Neural cell (in vitro differentiated cells): ENCODE results near the gene ADAP1. TPM values are rescaled to one million over a fixed set of nuclear protein-coding genes. Genes with fewer than 3 reads are reported as not detected.

Experiments used
- H2AFZ ChIP-seq: fragments of 200-600, 300-800 bp; sonication (generic), shearing (Covaris generic); 2 replicates; pipeline ENCODE4 v1.6.0; 2014; ENCODE audit warnings: low read depth, mild to moderate bottlenecking, antibody characterized with exemption, low read length, moderate library complexity
- H3F3A ChIP-seq: fragments of 200-600 bp; shearing (Covaris generic); 2 replicates; pipeline ENCODE4 v1.6.1; 2016; ENCODE audit warnings: mild to moderate bottlenecking, moderate library complexity, mixed read lengths, antibody characterized with exemption, low read length; ENCODE audit not compliant: insufficient read depth, poor library complexity, severe bottlenecking
- H3K27ac ChIP-seq: fragments of 200-600, 300-800 bp; sonication (generic), shearing (Covaris generic); 2 replicates; pipeline ENCODE4 v1.5.1; 2014; ENCODE audit warnings: mild to moderate bottlenecking, low read length, moderate library complexity
- H3K27me3 ChIP-seq: fragments of 300-800, 200-600 bp; sonication (generic), shearing (Covaris generic); 2 replicates; pipeline ENCODE4 v1.6.0; 2014; ENCODE audit warnings: mild to moderate bottlenecking, low read depth, low read length, moderate library complexity; ENCODE audit not compliant: insufficient read depth
- H3K36me3 ChIP-seq: fragments of 300-800, 200-600 bp; sonication (generic), shearing (Covaris generic); 2 replicates; pipeline ENCODE4 v1.5.1; 2014; ENCODE audit warnings: mild to moderate bottlenecking, antibody characterized with exemption, low read length, moderate library complexity; ENCODE audit not compliant: insufficient read depth
- H3K4me2 ChIP-seq: fragments of 300-800, 200-600 bp; sonication (generic), shearing (Covaris generic); 2 replicates; pipeline ENCODE4 v1.6.0; 2014; ENCODE audit warnings: mild to moderate bottlenecking, low read length
- H3K4me3 ChIP-seq: fragments of 300-800, 200-600 bp; sonication (generic), shearing (Covaris generic); 2 replicates; pipeline ENCODE4 v1.5.1; 2014; ENCODE audit warnings: mild to moderate bottlenecking, low read length, moderate library complexity
- H3K79me2 ChIP-seq: fragments of 200-600 bp; shearing (Covaris generic); replicated peaks from 2 replicates; pipeline ENCODE4 v1.6.0; 2014; ENCODE audit warnings: mild to moderate bottlenecking, low read length, moderate library complexity; ENCODE audit not compliant: insufficient read depth
- H3K9ac ChIP-seq: fragments of 300-800, 200-600 bp; sonication (generic), shearing (Covaris generic); 2 replicates; pipeline ENCODE4 v1.6.1; 2016; ENCODE audit warnings: mild to moderate bottlenecking, low read length, mixed read lengths
- H3K9me2 ChIP-seq: fragments of 200-600 bp; shearing (Covaris generic); 2 replicates; pipeline ENCODE4 v1.6.1; 2016; ENCODE audit warnings: mild to moderate bottlenecking, low read length, mixed read lengths; ENCODE audit not compliant: insufficient read depth
- H3K9me3 ChIP-seq: fragments of 200-600, 300-800 bp; sonication (generic), shearing (Covaris generic); 2 replicates; pipeline ENCODE4 v1.6.1; 2016; ENCODE audit warnings: mild to moderate bottlenecking, mixed run types, low read length, moderate library complexity, mixed read lengths
- H4K20me1 ChIP-seq: fragments of 200-600 bp; shearing (Covaris generic); 2 replicates; pipeline ENCODE4 v1.6.1; 2016; ENCODE audit warnings: mild to moderate bottlenecking, mixed run types; ENCODE audit not compliant: insufficient read depth
- EP300 ChIP-seq: fragments of 450-650 bp; conservative IDR thresholded peaks from 2 replicates; pipeline ENCODE4 v1.6.1; 2014; ENCODE audit warnings: antibody characterized with exemption, mild to moderate bottlenecking, moderate library complexity; ENCODE audit not compliant: poor library complexity, severe bottlenecking
- EZH2 ChIP-seq: fragments of 200-600, 300-800 bp; shearing (Covaris generic), sonication (generic); IDR thresholded peaks from 2 replicates; pipeline ENCODE4 v1.6.1; 2014; ENCODE audit warnings: antibody characterized with exemption, low read length, borderline replicate concordance, mild to moderate bottlenecking; ENCODE audit not compliant: insufficient read depth, poor library complexity, severe bottlenecking
- MXI1 ChIP-seq: fragments of 450-650 bp; conservative IDR thresholded peaks from 2 replicates; pipeline ENCODE4 v1.6.1; 2014; ENCODE audit warnings: antibody characterized with exemption, mild to moderate bottlenecking; ENCODE audit not compliant: poor library complexity, severe bottlenecking
- POLR2AphosphoS5 ChIP-seq: IDR thresholded peaks from 2 replicates; pipeline ENCODE4 v1.6.1; 2012
- RAD21 ChIP-seq: fragments of 450-650 bp; conservative IDR thresholded peaks from 2 replicates; pipeline ENCODE4 v1.6.1; 2014; ENCODE audit warnings: antibody characterized with exemption, mild to moderate bottlenecking, moderate library complexity
- SMC3 ChIP-seq: fragments of 450-650 bp; conservative IDR thresholded peaks from 2 replicates; pipeline ENCODE4 v1.6.1; 2014; ENCODE audit warnings: antibody characterized with exemption, mild to moderate bottlenecking, moderate library complexity; ENCODE audit not compliant: poor library complexity
- TAF1 ChIP-seq: IDR thresholded peaks from 2 replicates; pipeline ENCODE4 v1.6.1; 2012; ENCODE audit warnings: low read depth
- polyA plus RNA-seq: library from polyadenylated mRNA; depleted of rRNA; stranded (reverse); fragments of >200 nt; gene quantifications from 2 replicates; pipeline ENCODE4 v1.2.3, GENCODE V29; 2014
- TF ChIP-seq, protein P1 (sequence below): fragments of 450-650 bp; IDR thresholded peaks from 2 replicates; pipeline ENCODE4 v1.5.1; 2014; ENCODE audit warnings: antibody characterized with exemption, mild to moderate bottlenecking, moderate library complexity; ENCODE audit not compliant: poor library complexity, severe bottlenecking
- TF ChIP-seq, protein P2 (sequence below): IDR thresholded peaks from 2 replicates; pipeline ENCODE4 v1.6.1; 2012; ENCODE audit warnings: borderline replicate concordance

ADAP1 gene
- polyA plus RNA-seq, 1 donor from 2014 or later, result 76.8 TPM

DNA sequence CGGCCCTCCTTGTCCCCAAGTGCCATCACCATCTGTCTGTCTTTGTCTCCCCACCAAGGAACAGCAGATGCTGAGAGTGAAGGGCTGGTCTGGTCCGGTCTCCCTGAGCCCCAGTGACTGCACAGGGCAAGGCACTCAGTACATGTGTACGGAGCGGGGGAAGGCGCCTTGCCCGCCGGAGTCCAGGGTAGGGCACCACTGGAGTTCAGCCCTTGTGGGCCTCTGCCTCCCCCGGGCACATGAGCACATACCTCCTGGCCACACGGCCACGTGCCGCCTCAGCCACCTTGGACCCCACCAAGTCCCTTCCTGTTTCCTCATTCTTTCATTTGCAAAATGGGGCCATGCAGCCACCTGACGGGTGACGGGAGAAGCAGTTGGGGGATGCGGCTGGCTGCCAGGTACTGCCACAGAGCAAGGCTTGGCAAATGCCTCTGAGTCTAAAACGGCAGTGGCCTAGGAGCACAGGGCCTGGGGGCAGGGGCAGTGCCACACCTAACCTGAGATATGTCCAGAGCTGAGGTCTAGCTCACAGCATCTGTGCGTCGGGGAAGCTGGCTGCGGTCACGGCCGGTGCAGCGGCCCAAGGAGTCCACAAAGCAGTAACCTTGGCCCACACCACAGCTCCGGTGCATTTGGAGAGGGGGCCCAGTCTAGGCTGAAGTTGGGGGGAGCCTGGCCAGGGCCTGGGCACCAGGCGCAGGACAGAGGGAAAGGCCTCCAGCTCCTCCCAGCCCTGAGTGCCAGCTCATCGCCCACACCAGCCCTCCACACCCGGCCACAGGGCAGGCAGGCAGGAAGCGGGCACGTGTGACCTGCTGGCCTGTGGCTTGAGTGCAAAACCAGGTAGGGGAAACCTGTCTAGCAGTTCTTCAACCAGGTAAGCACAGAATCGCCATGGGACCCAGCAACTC is 5.2 kb downstream of the ADAP1 start:
- TF ChIP-seq EP300, result no peak
- TF ChIP-seq SMC3, result no peak
- TF ChIP-seq, protein P1, sequence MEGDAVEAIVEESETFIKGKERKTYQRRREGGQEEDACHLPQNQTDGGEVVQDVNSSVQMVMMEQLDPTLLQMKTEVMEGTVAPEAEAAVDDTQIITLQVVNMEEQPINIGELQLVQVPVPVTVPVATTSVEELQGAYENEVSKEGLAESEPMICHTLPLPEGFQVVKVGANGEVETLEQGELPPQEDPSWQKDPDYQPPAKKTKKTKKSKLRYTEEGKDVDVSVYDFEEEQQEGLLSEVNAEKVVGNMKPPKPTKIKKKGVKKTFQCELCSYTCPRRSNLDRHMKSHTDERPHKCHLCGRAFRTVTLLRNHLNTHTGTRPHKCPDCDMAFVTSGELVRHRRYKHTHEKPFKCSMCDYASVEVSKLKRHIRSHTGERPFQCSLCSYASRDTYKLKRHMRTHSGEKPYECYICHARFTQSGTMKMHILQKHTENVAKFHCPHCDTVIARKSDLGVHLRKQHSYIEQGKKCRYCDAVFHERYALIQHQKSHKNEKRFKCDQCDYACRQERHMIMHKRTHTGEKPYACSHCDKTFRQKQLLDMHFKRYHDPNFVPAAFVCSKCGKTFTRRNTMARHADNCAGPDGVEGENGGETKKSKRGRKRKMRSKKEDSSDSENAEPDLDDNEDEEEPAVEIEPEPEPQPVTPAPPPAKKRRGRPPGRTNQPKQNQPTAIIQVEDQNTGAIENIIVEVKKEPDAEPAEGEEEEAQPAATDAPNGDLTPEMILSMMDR, result no peak
- TF ChIP-seq POLR2AphosphoS5, result no peak
- TF ChIP-seq TAF1, result no peak
- TF ChIP-seq EZH2, result no peak
- no peak for TF ChIP-seq RAD21
- no peak for TF ChIP-seq MXI1
- TF ChIP-seq, protein P2, sequence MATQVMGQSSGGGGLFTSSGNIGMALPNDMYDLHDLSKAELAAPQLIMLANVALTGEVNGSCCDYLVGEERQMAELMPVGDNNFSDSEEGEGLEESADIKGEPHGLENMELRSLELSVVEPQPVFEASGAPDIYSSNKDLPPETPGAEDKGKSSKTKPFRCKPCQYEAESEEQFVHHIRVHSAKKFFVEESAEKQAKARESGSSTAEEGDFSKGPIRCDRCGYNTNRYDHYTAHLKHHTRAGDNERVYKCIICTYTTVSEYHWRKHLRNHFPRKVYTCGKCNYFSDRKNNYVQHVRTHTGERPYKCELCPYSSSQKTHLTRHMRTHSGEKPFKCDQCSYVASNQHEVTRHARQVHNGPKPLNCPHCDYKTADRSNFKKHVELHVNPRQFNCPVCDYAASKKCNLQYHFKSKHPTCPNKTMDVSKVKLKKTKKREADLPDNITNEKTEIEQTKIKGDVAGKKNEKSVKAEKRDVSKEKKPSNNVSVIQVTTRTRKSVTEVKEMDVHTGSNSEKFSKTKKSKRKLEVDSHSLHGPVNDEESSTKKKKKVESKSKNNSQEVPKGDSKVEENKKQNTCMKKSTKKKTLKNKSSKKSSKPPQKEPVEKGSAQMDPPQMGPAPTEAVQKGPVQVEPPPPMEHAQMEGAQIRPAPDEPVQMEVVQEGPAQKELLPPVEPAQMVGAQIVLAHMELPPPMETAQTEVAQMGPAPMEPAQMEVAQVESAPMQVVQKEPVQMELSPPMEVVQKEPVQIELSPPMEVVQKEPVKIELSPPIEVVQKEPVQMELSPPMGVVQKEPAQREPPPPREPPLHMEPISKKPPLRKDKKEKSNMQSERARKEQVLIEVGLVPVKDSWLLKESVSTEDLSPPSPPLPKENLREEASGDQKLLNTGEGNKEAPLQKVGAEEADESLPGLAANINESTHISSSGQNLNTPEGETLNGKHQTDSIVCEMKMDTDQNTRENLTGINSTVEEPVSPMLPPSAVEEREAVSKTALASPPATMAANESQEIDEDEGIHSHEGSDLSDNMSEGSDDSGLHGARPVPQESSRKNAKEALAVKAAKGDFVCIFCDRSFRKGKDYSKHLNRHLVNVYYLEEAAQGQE, result no peak
- no peaks in the 10 kb centered on the region for H3K9me3 ChIP-seq
- H3K9ac ChIP-seq, result no peak overlapping the region
- H3K4me3 ChIP-seq, result no peak overlapping the region
- no peaks in the 10 kb centered on the region for H3K9me2 ChIP-seq
- no peaks in the 10 kb centered on the region for H3K27me3 ChIP-seq
- no peak overlapping the region for H3K27ac ChIP-seq
- H4K20me1 ChIP-seq, result no peaks in the 10 kb centered on the region
- no peak overlapping the region for H2AFZ ChIP-seq
- no peak overlapping the region for H3K4me2 ChIP-seq
- no peaks in the 10 kb centered on the region for H3F3A ChIP-seq
- H3K79me2 ChIP-seq, result no peaks in the 10 kb centered on the region
- H3K36me3 ChIP-seq, result no peaks in the 10 kb centered on the region

DNA sequence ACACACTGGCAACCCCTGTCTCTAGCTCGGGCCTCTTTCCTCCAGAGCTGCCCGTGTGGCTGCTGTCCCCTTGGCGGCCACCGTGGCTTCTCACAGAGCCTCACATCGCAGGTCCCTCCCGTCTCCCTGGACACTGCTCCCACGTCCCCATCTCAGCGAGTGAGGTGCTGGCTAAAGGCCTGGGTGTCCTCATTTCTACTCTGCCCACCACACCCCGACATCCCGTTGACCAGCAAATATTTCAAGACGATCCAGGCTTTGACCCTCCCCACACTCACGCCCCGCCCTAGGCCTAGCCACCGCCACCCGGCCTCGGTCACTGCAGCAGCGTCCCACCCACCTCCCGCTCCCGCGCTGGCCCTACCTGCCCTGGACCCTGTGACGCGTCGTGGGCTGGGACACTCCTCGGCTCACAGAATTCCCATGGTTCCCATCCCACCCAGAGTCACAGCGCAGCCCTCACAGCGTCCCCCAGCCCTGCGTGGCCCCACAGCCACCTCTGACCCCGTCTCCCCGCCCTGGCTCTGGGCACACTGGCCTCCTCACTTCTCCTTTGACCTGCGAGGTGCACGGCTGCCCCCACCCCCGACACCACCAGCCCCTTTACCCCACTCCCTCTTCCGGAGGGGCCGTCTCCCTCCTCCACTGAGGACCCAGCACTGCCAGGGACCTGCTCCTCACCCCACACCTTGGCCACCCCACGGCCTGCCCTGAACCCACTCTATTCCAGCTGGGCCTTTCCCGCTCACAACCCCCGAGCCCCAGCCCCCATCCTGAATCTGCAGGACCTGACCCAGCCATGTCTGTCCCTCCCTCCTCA is 6.9 kb downstream of the ADAP1 start:
- no peak overlapping the region for H3K9ac ChIP-seq
- H3K9me2 ChIP-seq, result no peaks in the 10 kb centered on the region
- H3F3A ChIP-seq, result no peaks in the 10 kb centered on the region
- H4K20me1 ChIP-seq, result no peaks in the 10 kb centered on the region
- TF ChIP-seq TAF1, result no peak
- TF ChIP-seq MXI1, result no peak
- TF ChIP-seq POLR2AphosphoS5, result no peak
- no peak for TF ChIP-seq EP300
- TF ChIP-seq SMC3, result no peak
- TF ChIP-seq, protein P1, result no peak
- no peak for TF ChIP-seq EZH2
- TF ChIP-seq RAD21, result no peak
- TF ChIP-seq, protein P2, result no peak
- H3K36me3 ChIP-seq, result no peaks in the 10 kb centered on the region
- no peak overlapping the region for H3K27ac ChIP-seq
- H3K79me2 ChIP-seq, result no peaks in the 10 kb centered on the region
- H3K4me2 ChIP-seq, result no peak overlapping the region
- no peak overlapping the region for H3K4me3 ChIP-seq
- no peak overlapping the region for H2AFZ ChIP-seq
- H3K27me3 ChIP-seq, result no peaks in the 10 kb centered on the region
- H3K9me3 ChIP-seq, result no peaks in the 10 kb centered on the region
